Neural cell (in vitro differentiated cells): ENCODE measurements around the gene SERGEF.

Experiments
- CTCF ChIP-seq: fragments of 450-650 bp; IDR thresholded peaks from 2 replicates; pipeline ENCODE4 v1.5.1; 2014; ENCODE audit warnings: antibody characterized with exemption, mild to moderate bottlenecking, moderate library complexity; ENCODE audit not compliant: poor library complexity, severe bottlenecking
- EP300 ChIP-seq: fragments of 450-650 bp; conservative IDR thresholded peaks from 2 replicates; pipeline ENCODE4 v1.6.1; 2014; ENCODE audit warnings: antibody characterized with exemption, mild to moderate bottlenecking, moderate library complexity; ENCODE audit not compliant: poor library complexity, severe bottlenecking
- EZH2 ChIP-seq: fragments of 200-600, 300-800 bp; shearing (Covaris generic), sonication (generic); IDR thresholded peaks from 2 replicates; pipeline ENCODE4 v1.6.1; 2014; ENCODE audit warnings: antibody characterized with exemption, low read length, borderline replicate concordance, mild to moderate bottlenecking; ENCODE audit not compliant: insufficient read depth, poor library complexity, severe bottlenecking
- MXI1 ChIP-seq: fragments of 450-650 bp; conservative IDR thresholded peaks from 2 replicates; pipeline ENCODE4 v1.6.1; 2014; ENCODE audit warnings: antibody characterized with exemption, mild to moderate bottlenecking; ENCODE audit not compliant: poor library complexity, severe bottlenecking
- POLR2AphosphoS5 ChIP-seq: IDR thresholded peaks from 2 replicates; pipeline ENCODE4 v1.6.1; 2012
- RAD21 ChIP-seq: fragments of 450-650 bp; conservative IDR thresholded peaks from 2 replicates; pipeline ENCODE4 v1.6.1; 2014; ENCODE audit warnings: antibody characterized with exemption, mild to moderate bottlenecking, moderate library complexity
- TAF1 ChIP-seq: IDR thresholded peaks from 2 replicates; pipeline ENCODE4 v1.6.1; 2012; ENCODE audit warnings: low read depth

GRCh38 chr11:18016789-18017188, 3.9 kb upstream of the SERGEF start:
- no peak for TF ChIP-seq EZH2
- TF ChIP-seq CTCF, result no peak
- TF ChIP-seq MXI1, result no peak
- TF ChIP-seq POLR2AphosphoS5, result no peak
- no peak for TF ChIP-seq RAD21
- no peak for TF ChIP-seq EP300
- TF ChIP-seq TAF1, result no peak
